Effector memory CD4-positive, alpha-beta T cell (primary cell): ENCODE results near the gene TSEN34.
"Not testable (repeated sequence)": the region's sequence is repeated elsewhere in the genome, so short reads cannot be mapped to it uniquely, and the experiment has no call there.

Experiments used
- DNase-seq, 3 donors: peaks; one replicate each; pipeline ENCODE4 v3.0.0-alpha.2; 2020
- H3K27ac ChIP-seq: 2 replicates; pipeline ENCODE4 v1.7.0; 2013; ENCODE audit warnings: mild to moderate bottlenecking, low read length, moderate library complexity; ENCODE audit not compliant: insufficient read depth, poor library complexity, severe bottlenecking
- H3K27me3 ChIP-seq: replicated peaks from 2 replicates; pipeline ENCODE4 v1.7.0; 2013; ENCODE audit warnings: mild to moderate bottlenecking, low read length; ENCODE audit not compliant: insufficient read depth, control insufficient read depth, poor library complexity, severe bottlenecking
- H3K36me3 ChIP-seq: 2 replicates; pipeline ENCODE4 v1.7.0; 2013; ENCODE audit warnings: mild to moderate bottlenecking, low read length, moderate library complexity; ENCODE audit not compliant: control insufficient read depth, insufficient read depth
- H3K4me1 ChIP-seq: 2 replicates; pipeline ENCODE4 v1.7.0; 2013; ENCODE audit warnings: low read length, mild to moderate bottlenecking; ENCODE audit not compliant: control insufficient read depth, insufficient read depth, poor library complexity, severe bottlenecking
- H3K4me3 ChIP-seq: 2 replicates; pipeline ENCODE4 v1.7.0; 2013; ENCODE audit warnings: low read length, low read depth, mild to moderate bottlenecking; ENCODE audit not compliant: insufficient read depth, poor library complexity, severe bottlenecking
- H3K9me3 ChIP-seq: 2 replicates; pipeline ENCODE4 v1.7.0; 2013; ENCODE audit warnings: mild to moderate bottlenecking, low read length, moderate library complexity; ENCODE audit not compliant: control insufficient read depth

The TSEN34 gene

GRCh38 chr19:54218259-54218658, 27.2 kb downstream of the TSEN34 start:
- H3K36me3 ChIP-seq: no peaks in the 10 kb centered on the region
- no peak for DNase-seq
- no peak overlapping the region for H3K4me3 ChIP-seq
- H3K27me3 ChIP-seq: no peaks in the 10 kb centered on the region
- no peaks in the 10 kb centered on the region for H3K9me3 ChIP-seq
- H3K27ac ChIP-seq: no peak overlapping the region
- no peaks in the 10 kb centered on the region for H3K4me1 ChIP-seq

- no peak overlapping the region for H3K27ac ChIP-seq
- H3K4me1 ChIP-seq: no peaks in the 10 kb centered on the region
- H3K27me3 ChIP-seq: no peaks in the 10 kb centered on the region
- H3K36me3 ChIP-seq: no peaks in the 10 kb centered on the region
- no peak overlapping the region for H3K4me3 ChIP-seq
- DNase-seq: no peak
- no peaks in the 10 kb centered on the region for H3K9me3 ChIP-seq
Observed at GRCh38 chr19:54218960-54219661, 28.0 kb downstream of the TSEN34 start.

- not testable (repeated sequence) for H3K27ac ChIP-seq, H3K4me1 ChIP-seq, H3K27me3 ChIP-seq, H3K9me3 ChIP-seq, H3K4me3 ChIP-seq, DNase-seq, H3K36me3 ChIP-seq
Observed at GRCh38 chr19:54219702-54220101, 28.6 kb downstream of the TSEN34 start.

GRCh38 chr19:54221947-54222346, 30.8 kb downstream of the TSEN34 start:
- not testable (repeated sequence) for DNase-seq, H3K4me1 ChIP-seq, H3K9me3 ChIP-seq, H3K27ac ChIP-seq, H3K4me3 ChIP-seq, H3K27me3 ChIP-seq, H3K36me3 ChIP-seq

GRCh38 chr19:54222474-54223276, 31.6 kb downstream of the TSEN34 start, which contains the start of gene LILRB3:
Gene LILRB3 (minus strand): TSS chr19:54223007. CDS start chr19:54222976, 31 bp downstream.
- H3K9me3 ChIP-seq, H3K4me1 ChIP-seq, H3K4me3 ChIP-seq, DNase-seq, H3K36me3 ChIP-seq, H3K27me3 ChIP-seq, H3K27ac ChIP-seq: not testable (repeated sequence)

GRCh38 chr19:54223277-54223936, 32.3 kb downstream of the TSEN34 start:
- DNase-seq, H3K9me3 ChIP-seq, H3K4me3 ChIP-seq: not testable (repeated sequence)

GRCh38 chr19:54223937-54224281, 32.8 kb downstream of the TSEN34 start:
- DNase-seq, H3K36me3 ChIP-seq, H3K27me3 ChIP-seq, H3K4me1 ChIP-seq, H3K4me3 ChIP-seq, H3K9me3 ChIP-seq, H3K27ac ChIP-seq: not testable (repeated sequence)

More at GRCh38 chr19:54223277-54223936, 32.3 kb downstream of the TSEN34 start:
- H3K27ac ChIP-seq, H3K4me1 ChIP-seq, H3K27me3 ChIP-seq, H3K36me3 ChIP-seq: not testable (repeated sequence)

- H3K27me3 ChIP-seq, DNase-seq, H3K9me3 ChIP-seq, H3K4me3 ChIP-seq, H3K4me1 ChIP-seq, H3K27ac ChIP-seq, H3K36me3 ChIP-seq: not testable (repeated sequence)
Observed at GRCh38 chr19:54224619-54225018, 33.5 kb downstream of the TSEN34 start.

GRCh38 chr19:54229146-54229545, 38.0 kb downstream of the TSEN34 start:
- Histone ChIP-seq H3K4me3 (no peak overlapping the region), H3K9me3 (no peaks in the 10 kb centered on the region)
- no peak for DNase-seq

GRCh38 chr19:54230031-54230430, 38.9 kb downstream of the TSEN34 start:
- H3K27ac ChIP-seq: no peak overlapping the region
- H3K27me3 ChIP-seq: no peaks in the 10 kb centered on the region
- H3K4me1 ChIP-seq: no peaks in the 10 kb centered on the region
- no peak for DNase-seq
- no peaks in the 10 kb centered on the region for H3K9me3 ChIP-seq
- H3K36me3 ChIP-seq: no peaks in the 10 kb centered on the region
- no peak overlapping the region for H3K4me3 ChIP-seq

More at GRCh38 chr19:54229146-54229545, 38.0 kb downstream of the TSEN34 start:
- Histone ChIP-seq H3K27ac (no peak overlapping the region), H3K36me3 (no peaks in the 10 kb centered on the region), H3K4me1 (no peaks in the 10 kb centered on the region), H3K27me3 (no peaks in the 10 kb centered on the region)
